ENCODE measurements around the gene COX6A2. TPM values are rescaled to one million over a fixed set of nuclear protein-coding genes. Genes with fewer than 3 reads are reported as not detected.
A peak's percentile ranks its signal among the peaks of the same experiment; 100 is the strongest.

Gene COX6A2
- total RNA-seq, 3 donors from 2014 or later, result not detected

- H3K27me3 Mint-ChIP-seq (ENCODE audit: low read depth), result no peaks in the 10 kb centered on the region
- no peak overlapping the region for H3K4me3 Mint-ChIP-seq
- H3K9me3 Mint-ChIP-seq, result no peaks in the 10 kb centered on the region
- DNase-seq (no peak), ATAC-seq (peak in 1 of 2 donors; percentile 44)
- peaks cover 24% of the 10 kb centered on the region for H3K36me3 Mint-ChIP-seq (ENCODE audit: insufficient read depth)
- H3K4me1 Mint-ChIP-seq (ENCODE audit: low read depth), result peaks cover 11% of the 10 kb centered on the region
These were observed 39.1 kb upstream of the COX6A2 start for GRCh38 chr16:31467151-31467773.

DNA sequence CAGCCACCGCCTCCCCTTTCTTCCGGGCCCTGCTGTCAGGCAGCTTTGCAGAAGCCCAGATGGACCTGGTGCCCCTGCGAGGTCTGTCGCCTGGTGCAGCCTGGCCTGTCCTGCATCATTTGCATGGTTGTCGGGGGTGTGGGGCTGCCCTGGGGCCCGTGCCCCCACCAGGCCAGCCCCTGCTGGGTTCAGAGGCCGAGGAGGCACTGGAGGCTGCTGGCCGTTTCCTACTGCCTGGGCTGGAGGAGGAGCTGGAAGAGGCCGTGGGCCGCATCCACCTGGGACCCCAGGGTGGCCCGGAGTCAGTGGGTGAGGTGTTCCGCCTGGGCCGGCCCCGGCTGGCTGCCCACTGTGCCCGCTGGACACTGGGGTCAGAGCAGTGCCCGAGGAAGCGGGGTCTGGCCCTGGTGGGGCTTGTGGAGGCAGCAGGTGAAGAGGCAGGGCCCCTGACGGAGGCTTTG lies 38.3 kb upstream of the COX6A2 start:
- peaks cover 11% of the 10 kb centered on the region for H3K4me1 Mint-ChIP-seq (ENCODE audit: low read depth)
- no peaks in the 10 kb centered on the region for H3K27me3 Mint-ChIP-seq (ENCODE audit: low read depth)
- peaks cover 24% of the 10 kb centered on the region for H3K36me3 Mint-ChIP-seq (ENCODE audit: insufficient read depth)
- DNase-seq (no peak), ATAC-seq (peak in 1 of 2 donors; percentile 17)
- H3K9me3 Mint-ChIP-seq, result no peaks in the 10 kb centered on the region
- no peak overlapping the region for H3K4me3 Mint-ChIP-seq

- DNase-seq, result no peak
- Mint-ChIP-seq H3K9me3 (no peaks in the 10 kb centered on the region), H3K36me3 (ENCODE audit: insufficient read depth) (peaks cover 24% of the 10 kb centered on the region), H3K4me1 (ENCODE audit: low read depth) (peaks cover 13% of the 10 kb centered on the region), H3K4me3 (no peak overlapping the region), H3K27me3 (ENCODE audit: low read depth) (no peaks in the 10 kb centered on the region)
- ATAC-seq, result no peak
These were observed 37.7 kb upstream of the COX6A2 start for GRCh38 chr16:31465788-31466370.

DNA sequence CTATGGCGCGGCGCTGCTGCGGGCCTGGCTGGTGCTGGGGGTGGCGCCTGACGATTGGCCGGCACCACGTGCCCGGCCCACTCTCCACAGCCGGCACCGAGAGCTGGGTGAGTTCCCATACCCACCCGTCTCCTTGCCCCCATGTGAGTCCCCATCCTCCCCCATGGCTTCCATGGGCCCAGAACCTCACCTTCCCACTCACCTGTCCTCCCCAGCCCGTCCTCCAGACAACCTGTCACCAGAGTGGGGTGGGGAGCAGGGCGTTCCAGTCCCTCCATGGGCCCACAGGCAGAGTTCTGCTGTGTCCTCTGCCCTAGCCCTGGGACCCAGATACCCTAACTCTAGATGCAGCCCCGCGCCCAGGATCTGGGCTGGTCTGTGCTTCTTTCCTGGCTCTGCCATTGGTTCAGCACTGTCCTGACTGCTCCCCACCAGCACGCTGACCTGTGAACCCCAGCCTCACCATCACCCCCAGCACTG lies 36.7 kb upstream of the COX6A2 start:
- no peak overlapping the region for H3K4me3 Mint-ChIP-seq
- no peaks in the 10 kb centered on the region for H3K27me3 Mint-ChIP-seq (ENCODE audit: low read depth)
- ATAC-seq (no peak), DNase-seq (no peak)
- peaks cover 24% of the 10 kb centered on the region for H3K36me3 Mint-ChIP-seq (ENCODE audit: insufficient read depth)
- H3K4me1 Mint-ChIP-seq (ENCODE audit: low read depth), result peaks cover 22% of the 10 kb centered on the region
- no peaks in the 10 kb centered on the region for H3K9me3 Mint-ChIP-seq

DNA sequence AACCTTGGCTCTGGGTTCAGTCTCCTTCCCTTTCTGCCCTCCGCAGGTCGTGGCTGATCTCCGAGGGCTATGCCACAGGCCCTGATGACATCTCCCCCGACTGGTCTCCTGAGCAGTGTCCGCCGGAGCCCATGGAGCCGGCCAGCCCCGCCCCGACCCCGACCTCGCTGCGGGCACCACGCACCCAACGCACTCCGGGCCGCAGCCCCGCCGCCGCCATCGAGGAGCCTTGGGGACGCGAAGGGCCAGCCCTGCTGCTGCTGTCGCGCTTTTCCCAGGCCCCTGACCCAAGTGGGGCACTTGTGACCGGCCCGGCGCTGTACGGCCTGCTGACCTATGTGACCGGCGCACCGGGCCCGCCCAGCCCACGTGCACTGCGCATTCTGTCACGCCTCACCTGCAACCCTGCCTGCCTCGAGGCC lies 36.2 kb upstream of the COX6A2 start:
- peaks cover 23% of the 10 kb centered on the region for H3K4me1 Mint-ChIP-seq (ENCODE audit: low read depth)
- no peaks in the 10 kb centered on the region for H3K9me3 Mint-ChIP-seq
- H3K27me3 Mint-ChIP-seq (ENCODE audit: low read depth), result no peaks in the 10 kb centered on the region
- ATAC-seq (no peak), DNase-seq (no peak)
- H3K36me3 Mint-ChIP-seq (ENCODE audit: insufficient read depth), result peaks cover 24% of the 10 kb centered on the region
- no peak overlapping the region for H3K4me3 Mint-ChIP-seq

DNA sequence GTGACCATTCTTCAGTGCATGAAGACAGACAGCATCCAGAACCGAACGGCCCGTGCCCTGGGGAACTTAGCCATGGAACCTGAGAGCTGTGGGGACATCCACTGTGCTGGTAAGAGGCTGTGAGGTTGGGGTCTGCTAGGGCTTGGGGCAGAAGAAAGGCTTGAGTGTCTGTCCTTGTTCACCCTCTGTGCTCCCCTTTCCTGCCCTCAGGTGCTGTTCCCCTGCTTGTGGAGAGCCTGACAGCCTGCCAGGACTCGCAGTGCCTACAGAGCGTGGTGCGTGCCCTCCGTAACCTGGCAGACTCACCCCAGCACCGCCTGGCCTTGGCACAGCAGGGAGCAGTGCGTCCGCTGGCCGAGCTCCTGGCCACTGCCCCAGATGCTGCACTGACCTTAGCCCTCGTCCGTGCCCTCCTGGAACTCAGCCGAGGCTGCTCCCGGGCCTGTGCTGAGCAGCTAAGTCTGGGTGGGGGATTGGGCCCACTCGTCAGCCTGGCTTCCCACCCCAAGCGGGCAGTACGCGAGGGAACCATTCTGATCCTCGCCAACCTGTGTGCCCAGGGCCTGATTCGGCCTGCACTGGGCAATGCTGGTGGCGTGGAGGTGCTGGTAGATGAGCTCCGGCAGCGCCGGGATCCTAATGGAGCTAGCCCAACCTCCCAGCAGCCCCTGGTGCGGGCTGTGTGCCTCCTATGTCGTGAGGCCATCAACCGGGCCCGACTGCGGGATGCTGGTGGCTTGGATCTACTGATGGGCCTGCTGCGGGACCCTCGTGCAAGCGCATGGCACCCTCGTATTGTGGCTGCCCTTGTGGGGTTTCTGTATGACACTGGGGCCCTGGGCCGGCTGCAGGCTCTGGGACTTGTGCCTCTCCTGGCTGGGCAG lies 34.0 kb upstream of the COX6A2 start:
- ATAC-seq (no peak), DNase-seq (no peak)
- H3K27me3 Mint-ChIP-seq (ENCODE audit: low read depth), result no peaks in the 10 kb centered on the region
- H3K36me3 Mint-ChIP-seq (ENCODE audit: insufficient read depth), result peaks cover 23% of the 10 kb centered on the region
- H3K9me3 Mint-ChIP-seq, result no peaks in the 10 kb centered on the region
- H3K4me3 Mint-ChIP-seq, result no peak overlapping the region
- peaks cover 28% of the 10 kb centered on the region for H3K4me1 Mint-ChIP-seq (ENCODE audit: low read depth)

GRCh38 chr16:31461201-31461920 lies 33.2 kb upstream of the COX6A2 start:
- Mint-ChIP-seq H3K4me3 (peak overlapping the region; percentile 56), H3K36me3 (ENCODE audit: insufficient read depth) (peaks cover 18% of the 10 kb centered on the region), H3K4me1 (ENCODE audit: low read depth) (peaks cover 29% of the 10 kb centered on the region), H3K27me3 (ENCODE audit: low read depth) (no peaks in the 10 kb centered on the region), H3K9me3 (no peaks in the 10 kb centered on the region)
- no peak for ATAC-seq
- DNase-seq, result no peak

DNA sequence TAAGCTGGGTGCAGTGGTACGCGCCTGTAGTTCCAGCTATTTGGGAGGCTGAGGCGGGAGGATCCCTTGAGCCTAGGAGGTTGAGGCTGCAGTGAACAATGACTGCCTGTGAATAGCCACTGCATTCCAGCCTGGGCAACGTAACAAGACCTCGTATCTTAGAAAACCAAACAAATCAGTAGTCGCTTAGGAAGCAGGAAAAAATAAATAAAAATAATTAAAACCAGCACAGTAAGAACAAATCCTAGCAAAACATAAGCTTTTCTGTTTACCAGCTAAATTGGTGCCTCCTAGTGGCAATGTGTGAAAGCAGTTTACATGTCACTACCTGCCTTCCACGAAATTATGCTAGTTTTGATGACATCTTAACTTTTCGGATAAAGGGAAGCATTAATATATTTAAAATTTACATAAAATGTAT lies 32.4 kb upstream of the COX6A2 start:
- DNase-seq (no peak), ATAC-seq (no peak)
- H3K9me3 Mint-ChIP-seq, result no peaks in the 10 kb centered on the region
- no peaks in the 10 kb centered on the region for H3K27me3 Mint-ChIP-seq (ENCODE audit: low read depth)
- peaks cover 35% of the 10 kb centered on the region for H3K4me1 Mint-ChIP-seq (ENCODE audit: low read depth)
- H3K36me3 Mint-ChIP-seq (ENCODE audit: insufficient read depth), result peaks cover 18% of the 10 kb centered on the region
- peak overlapping the region; percentile 78 for H3K4me3 Mint-ChIP-seq

DNA sequence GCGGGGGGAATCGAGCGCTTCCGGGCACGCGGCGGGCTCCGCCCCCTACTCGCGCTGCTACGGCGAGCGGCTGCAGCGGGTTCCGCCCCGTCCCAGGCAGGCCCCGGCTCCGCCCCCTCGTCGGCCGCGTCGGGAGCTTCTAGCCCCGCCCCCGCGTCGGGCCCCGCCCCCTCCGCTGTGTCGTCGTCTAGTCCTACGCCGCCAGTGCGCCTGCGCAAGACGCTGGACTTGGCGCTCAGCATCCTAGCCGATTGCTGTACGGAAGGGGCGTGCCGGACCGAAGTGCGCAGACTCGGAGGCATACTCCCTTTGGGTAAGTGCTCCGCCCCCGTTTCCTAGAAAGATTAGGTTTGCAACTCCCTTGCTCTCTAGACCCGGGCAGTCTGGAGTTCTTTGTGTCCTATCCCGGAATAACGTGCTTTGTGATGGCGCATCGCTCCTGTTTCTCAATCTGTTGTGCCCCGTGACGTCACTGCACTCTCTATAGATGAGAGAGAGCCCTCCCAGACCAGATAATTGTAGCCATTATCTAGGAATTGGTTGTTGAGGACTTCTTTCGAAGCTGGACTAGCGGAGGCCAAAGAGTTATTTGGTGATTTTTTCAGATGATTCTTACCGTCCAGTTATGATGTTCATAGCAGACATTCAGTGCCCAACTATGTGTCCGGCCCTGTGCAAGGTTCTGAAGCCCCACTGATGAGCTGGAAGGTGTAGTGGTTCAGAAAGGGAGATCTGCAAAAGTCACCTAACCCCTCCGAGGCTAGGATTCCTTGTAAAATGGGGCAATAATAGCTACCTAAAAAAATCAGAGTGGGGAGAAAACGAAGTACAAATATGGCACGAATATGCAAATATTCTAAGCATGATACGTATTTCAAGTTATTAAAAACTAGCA lies 31.8 kb upstream of the COX6A2 start:
- peak; percentile 100 for DNase-seq
- ATAC-seq, result peak; percentile 83 to 84
- peaks cover 12% of the 10 kb centered on the region for H3K36me3 Mint-ChIP-seq (ENCODE audit: insufficient read depth)
- H3K27me3 Mint-ChIP-seq (ENCODE audit: low read depth), result no peaks in the 10 kb centered on the region
- peaks cover 41% of the 10 kb centered on the region for H3K4me1 Mint-ChIP-seq (ENCODE audit: low read depth)
- H3K9me3 Mint-ChIP-seq, result no peaks in the 10 kb centered on the region
- H3K4me3 Mint-ChIP-seq, result peak overlapping the region; percentile 87

DNA sequence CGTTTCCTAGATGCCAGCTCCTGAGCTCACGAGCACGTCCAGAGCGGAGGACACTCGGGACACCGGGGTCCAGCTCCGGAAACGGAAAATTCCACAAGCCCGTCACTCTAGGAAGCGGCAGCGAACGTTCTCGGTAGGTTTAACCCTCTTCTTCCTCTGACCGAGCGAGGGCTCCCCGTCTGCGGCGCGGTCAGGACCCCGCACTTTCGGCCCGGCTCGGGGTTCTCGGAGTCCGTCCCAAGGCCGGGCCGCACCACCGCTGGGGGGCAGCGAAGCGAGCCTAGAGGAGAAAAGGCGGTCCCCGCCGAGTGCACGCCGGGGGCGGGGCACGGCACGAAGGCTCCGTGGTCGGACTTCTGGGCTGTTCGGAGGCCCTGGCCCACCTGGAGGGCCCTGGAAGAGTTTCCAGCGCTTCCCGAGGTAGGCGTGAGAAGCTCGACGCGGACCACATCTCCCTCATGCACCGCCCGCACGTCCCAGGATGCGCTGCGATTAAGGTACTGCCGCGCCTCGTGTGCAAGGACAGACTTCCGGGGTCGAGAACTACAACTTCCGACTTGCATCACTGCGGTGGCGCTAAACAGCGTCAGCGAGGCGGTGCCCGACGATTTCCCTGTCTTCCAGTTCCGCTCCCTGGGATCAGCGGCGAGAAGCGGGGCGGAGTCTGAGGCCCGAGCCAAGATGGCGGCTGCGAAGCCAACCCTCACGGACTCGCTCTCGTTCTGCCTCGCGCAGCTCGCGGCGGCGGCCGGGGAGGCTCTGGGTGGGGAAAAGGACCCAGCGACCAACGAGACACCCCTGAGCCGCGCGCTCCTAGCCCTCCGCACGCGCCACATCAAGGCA lies 30.9 kb upstream of the COX6A2 start, which contains the start of gene ARMC5:
TSS of gene ARMC5 (plus strand) at position 658 of the 843 bp plus-strand sequence. CDS start at position 682, 24 bp downstream.
- Mint-ChIP-seq H3K4me1 (ENCODE audit: low read depth) (peaks cover 42% of the 10 kb centered on the region), H3K4me3 (peak within 1 kb of the TSS; percentile 87), H3K9me3 (no peaks in the 10 kb centered on the region), H3K27me3 (ENCODE audit: low read depth) (no peaks in the 10 kb centered on the region), H3K36me3 (ENCODE audit: insufficient read depth) (peaks cover 10% of the 10 kb centered on the region)
- ATAC-seq (peak; percentile 82 to 85), DNase-seq (peak; percentile 96)

GRCh38 chr16:31458073-31458843 lies 30.1 kb upstream of the COX6A2 start:
- Mint-ChIP-seq H3K27me3 (ENCODE audit: low read depth) (no peaks in the 10 kb centered on the region), H3K9me3 (no peaks in the 10 kb centered on the region), H3K4me3 (peak overlapping the region; percentile 87), H3K4me1 (ENCODE audit: low read depth) (peaks cover 45% of the 10 kb centered on the region), H3K36me3 (ENCODE audit: insufficient read depth) (peaks cover 7% of the 10 kb centered on the region)
- ATAC-seq (no peak), DNase-seq (peak; percentile 42)

- H3K27me3 Mint-ChIP-seq (ENCODE audit: low read depth), result no peaks in the 10 kb centered on the region
- DNase-seq, result no peak
- peak overlapping the region; percentile 87 for H3K4me3 Mint-ChIP-seq
- H3K4me1 Mint-ChIP-seq (ENCODE audit: low read depth), result peaks cover 49% of the 10 kb centered on the region
- peaks cover 2% of the 10 kb centered on the region for H3K36me3 Mint-ChIP-seq (ENCODE audit: insufficient read depth)
- no peaks in the 10 kb centered on the region for H3K9me3 Mint-ChIP-seq
- no peak for ATAC-seq
These were observed 28.8 kb upstream of the COX6A2 start for GRCh38 chr16:31456988-31457360.

Data from activated T-cell treated with anti-CD3 and anti-CD28 coated beads, Interleukin-2, amount 50 U/mL, for 4 hours (primary cell).